ENCODE data around the gene PDSS2.

GRCh38 chr6:107144666-107145065 is 314.7 kb downstream of the PDSS2 start:
- TF ChIP-seq SP4 (IDR thresholded peaks at IDR 0.05; ENCODE audit: low read length): no peak
- no peak for TF ChIP-seq POLR2AphosphoS5 (IDR thresholded peaks at IDR 0.05; ENCODE audit: low read depth, low read length)
